ENCODE measurements around the gene LCE1F. TPM values are rescaled to one million over a fixed set of nuclear protein-coding genes. Genes with fewer than 3 reads are reported as not detected.

The LCE1F gene
- polyA plus RNA-seq (2013, experiment 1 of 2): not detected
- polyA plus RNA-seq (2013, experiment 2 of 2): not detected

- Histone ChIP-seq H3K18ac (ENCODE audit: low read depth in 1 of 2, low read length in 2 of 2) (no peak within 1 kb of the TSS), H4K8ac (ENCODE audit: low read length) (no peak within 1 kb of the TSS), H3K9me3 (ENCODE audit: control insufficient read depth, low read length) (no peaks in the 10 kb centered on the region), H3K14ac (ENCODE audit: low read length in 2 of 2) (no peak within 1 kb of the TSS), H2BK15ac (ENCODE audit: low read depth, poor library complexity, severe bottlenecking) (no peak within 1 kb of the TSS), H3K23ac (ENCODE audit: low read length in 2 of 2) (no peak within 1 kb of the TSS), H2AK5ac (ENCODE audit: low read length, severe bottlenecking) (no peak within 1 kb of the TSS), H3K27me3 (ENCODE audit: control insufficient read depth in 1 of 2, insufficient read depth in 1 of 2, low read length in 2 of 2) (no peaks in the 10 kb centered on the region), H2AFZ (ENCODE audit: low read depth, low read length) (no peak within 1 kb of the TSS), H2BK120ac (ENCODE audit: low read depth, low read length) (no peak within 1 kb of the TSS), H3K36me3 (ENCODE audit: control insufficient read depth in 1 of 2, insufficient read depth in 2 of 2, low read depth in 1 of 2, low read length in 2 of 2) (no peaks in the 10 kb centered on the region), H3K4ac (ENCODE audit: low read depth in 1 of 2, low read length in 2 of 2) (no peak within 1 kb of the TSS), H4K91ac (ENCODE audit: low read length) (no peak within 1 kb of the TSS), H3K4me3 (ENCODE audit: insufficient read depth in 1 of 2, low read depth in 1 of 2, low read length in 2 of 2) (no peak within 1 kb of the TSS), H3K27ac (ENCODE audit: low read length, poor library complexity, severe bottlenecking) (no peak within 1 kb of the TSS), H3K4me1 (ENCODE audit: control insufficient read depth, insufficient read depth, low read depth, low read length) (no peaks in the 10 kb centered on the region), H2BK12ac (ENCODE audit: low read length in 2 of 2) (no peak within 1 kb of the TSS), H2BK5ac (ENCODE audit: low read depth, low read length, poor library complexity, severe bottlenecking) (no peak within 1 kb of the TSS), H3K4me2 (ENCODE audit: low read length, poor library complexity, severe bottlenecking) (no peak within 1 kb of the TSS), H3K9ac (ENCODE audit: low read length) (no peak within 1 kb of the TSS), H3K79me1 (replicated peaks; ENCODE audit: low read length, poor library complexity, severe bottlenecking) (no peaks in the 10 kb centered on the region)
- DNase-seq: no peak
- WGBS: 26% methylated on average over 6 of the region's 6 CpGs
These were observed at the start of gene LCE1F for GRCh38 chr1:152774875-152775274. Gene LCE1F, plus strand, starts transcription at chr1:152775140. Its CDS starts 1,232 bp downstream, at chr1:152776372.

- H2BK120ac ChIP-seq (ENCODE audit: low read depth, low read length): no peak overlapping the region
- H4K91ac ChIP-seq (ENCODE audit: low read length): no peak overlapping the region
- H3K23ac ChIP-seq (ENCODE audit: low read length in 2 of 2): no peak overlapping the region
- H2BK15ac ChIP-seq (ENCODE audit: low read depth, poor library complexity, severe bottlenecking): no peak overlapping the region
- H2BK12ac ChIP-seq (ENCODE audit: low read length in 2 of 2): no peak overlapping the region
- no peak overlapping the region for H2AK5ac ChIP-seq (ENCODE audit: low read length, severe bottlenecking)
- no peaks in the 10 kb centered on the region for H3K4me1 ChIP-seq (ENCODE audit: control insufficient read depth, insufficient read depth, low read depth, low read length)
- no peak overlapping the region for H3K4ac ChIP-seq (ENCODE audit: low read depth in 1 of 2, low read length in 2 of 2)
- no peak overlapping the region for H3K18ac ChIP-seq (ENCODE audit: low read depth in 1 of 2, low read length in 2 of 2)
- H3K4me3 ChIP-seq (ENCODE audit: insufficient read depth in 1 of 2, low read depth in 1 of 2, low read length in 2 of 2): no peak overlapping the region
- H2AFZ ChIP-seq (ENCODE audit: low read depth, low read length): no peak overlapping the region
- H3K79me1 ChIP-seq (replicated peaks; ENCODE audit: low read length, poor library complexity, severe bottlenecking): no peaks in the 10 kb centered on the region
- DNase-seq: no peak
- no peak overlapping the region for H3K27ac ChIP-seq (ENCODE audit: low read length, poor library complexity, severe bottlenecking)
- H4K8ac ChIP-seq (ENCODE audit: low read length): no peak overlapping the region
- H3K14ac ChIP-seq (ENCODE audit: low read length in 2 of 2): no peak overlapping the region
- no peaks in the 10 kb centered on the region for H3K9me3 ChIP-seq (ENCODE audit: control insufficient read depth, low read length)
- H2BK5ac ChIP-seq (ENCODE audit: low read depth, low read length, poor library complexity, severe bottlenecking): no peak overlapping the region
- H3K36me3 ChIP-seq (ENCODE audit: control insufficient read depth in 1 of 2, insufficient read depth in 2 of 2, low read depth in 1 of 2, low read length in 2 of 2): no peaks in the 10 kb centered on the region
- H3K27me3 ChIP-seq (ENCODE audit: control insufficient read depth in 1 of 2, insufficient read depth in 1 of 2, low read length in 2 of 2): peaks cover 0 to 6% of the 10 kb centered on the region in 2 experiments
- H3K9ac ChIP-seq (ENCODE audit: low read length): no peak overlapping the region
- H3K4me2 ChIP-seq (ENCODE audit: low read length, poor library complexity, severe bottlenecking): no peak overlapping the region
These were observed 49.7 kb upstream of the LCE1F start for GRCh38 chr1:152725261-152725660.

- no peak for DNase-seq
- no CpG with 5 or more reads among the region's 1 CpG for WGBS
- H2AK5ac ChIP-seq (ENCODE audit: low read length, severe bottlenecking): no peak overlapping the region
- no peak overlapping the region for H2BK120ac ChIP-seq (ENCODE audit: low read depth, low read length)
- H2BK15ac ChIP-seq (ENCODE audit: low read depth, poor library complexity, severe bottlenecking): no peak overlapping the region
- no peak overlapping the region for H3K4me3 ChIP-seq (ENCODE audit: insufficient read depth in 1 of 2, low read depth in 1 of 2, low read length in 2 of 2)
- no peak overlapping the region for H3K23ac ChIP-seq (ENCODE audit: low read length in 2 of 2)
- no peak overlapping the region for H3K4ac ChIP-seq (ENCODE audit: low read depth in 1 of 2, low read length in 2 of 2)
- H2AFZ ChIP-seq (ENCODE audit: low read depth, low read length): no peak overlapping the region
- H3K27me3 ChIP-seq (ENCODE audit: control insufficient read depth in 1 of 2, insufficient read depth in 1 of 2, low read length in 2 of 2): no peaks in the 10 kb centered on the region
- no peak overlapping the region for H2BK5ac ChIP-seq (ENCODE audit: low read depth, low read length, poor library complexity, severe bottlenecking)
- H3K18ac ChIP-seq (ENCODE audit: low read depth in 1 of 2, low read length in 2 of 2): no peak overlapping the region
- no peak overlapping the region for H2BK12ac ChIP-seq (ENCODE audit: low read length in 2 of 2)
- H3K14ac ChIP-seq (ENCODE audit: low read length in 2 of 2): no peak overlapping the region
- H3K4me1 ChIP-seq (ENCODE audit: control insufficient read depth, insufficient read depth, low read depth, low read length): no peaks in the 10 kb centered on the region
- H3K9ac ChIP-seq (ENCODE audit: low read length): no peak overlapping the region
- no peak overlapping the region for H4K8ac ChIP-seq (ENCODE audit: low read length)
- H3K27ac ChIP-seq (ENCODE audit: low read length, poor library complexity, severe bottlenecking): no peak overlapping the region
- no peak overlapping the region for H4K91ac ChIP-seq (ENCODE audit: low read length)
- no peaks in the 10 kb centered on the region for H3K9me3 ChIP-seq (ENCODE audit: control insufficient read depth, low read length)
- H3K36me3 ChIP-seq (ENCODE audit: control insufficient read depth in 1 of 2, insufficient read depth in 2 of 2, low read depth in 1 of 2, low read length in 2 of 2): no peaks in the 10 kb centered on the region
- H3K4me2 ChIP-seq (ENCODE audit: low read length, poor library complexity, severe bottlenecking): no peak overlapping the region
- H3K79me1 ChIP-seq (replicated peaks; ENCODE audit: low read length, poor library complexity, severe bottlenecking): no peaks in the 10 kb centered on the region
These were observed 46.0 kb upstream of the LCE1F start for GRCh38 chr1:152728986-152729385.

GRCh38 chr1:152735648-152736047, 39.3 kb upstream of the LCE1F start:
- no peak overlapping the region for H4K91ac ChIP-seq (ENCODE audit: low read length)
- no peaks in the 10 kb centered on the region for H3K79me1 ChIP-seq (replicated peaks; ENCODE audit: low read length, poor library complexity, severe bottlenecking)
- no peaks in the 10 kb centered on the region for H3K36me3 ChIP-seq (ENCODE audit: control insufficient read depth in 1 of 2, insufficient read depth in 2 of 2, low read depth in 1 of 2, low read length in 2 of 2)
- H2AFZ ChIP-seq (ENCODE audit: low read depth, low read length): no peak overlapping the region
- no peaks in the 10 kb centered on the region for H3K4me1 ChIP-seq (ENCODE audit: control insufficient read depth, insufficient read depth, low read depth, low read length)
- no peak overlapping the region for H3K14ac ChIP-seq (ENCODE audit: low read length in 2 of 2)
- H2BK5ac ChIP-seq (ENCODE audit: low read depth, low read length, poor library complexity, severe bottlenecking): no peak overlapping the region
- H3K23ac ChIP-seq (ENCODE audit: low read length in 2 of 2): no peak overlapping the region
- WGBS: no CpG with 5 or more reads among the region's 1 CpG
- H3K4ac ChIP-seq (ENCODE audit: low read depth in 1 of 2, low read length in 2 of 2): no peak overlapping the region
- H2BK15ac ChIP-seq (ENCODE audit: low read depth, poor library complexity, severe bottlenecking): no peak overlapping the region
- H4K8ac ChIP-seq (ENCODE audit: low read length): no peak overlapping the region
- H3K18ac ChIP-seq (ENCODE audit: low read depth in 1 of 2, low read length in 2 of 2): no peak overlapping the region
- no peak overlapping the region for H2BK12ac ChIP-seq (ENCODE audit: low read length in 2 of 2)
- no peaks in the 10 kb centered on the region for H3K27me3 ChIP-seq (ENCODE audit: control insufficient read depth in 1 of 2, insufficient read depth in 1 of 2, low read length in 2 of 2)
- no peak overlapping the region for H2BK120ac ChIP-seq (ENCODE audit: low read depth, low read length)
- no peaks in the 10 kb centered on the region for H3K9me3 ChIP-seq (ENCODE audit: control insufficient read depth, low read length)
- H3K4me2 ChIP-seq (ENCODE audit: low read length, poor library complexity, severe bottlenecking): no peak overlapping the region
- H2AK5ac ChIP-seq (ENCODE audit: low read length, severe bottlenecking): no peak overlapping the region
- no peak overlapping the region for H3K4me3 ChIP-seq (ENCODE audit: insufficient read depth in 1 of 2, low read depth in 1 of 2, low read length in 2 of 2)
- no peak for DNase-seq
- H3K27ac ChIP-seq (ENCODE audit: low read length, poor library complexity, severe bottlenecking): no peak overlapping the region
- no peak overlapping the region for H3K9ac ChIP-seq (ENCODE audit: low read length)

Data from mesenchymal stem cell (in vitro differentiated cells and primary cell).